OCI-LY3 (cell line): ENCODE data around the gene WWOX.

Experiments used
- H2AFZ ChIP-seq: fragments of 200-600, 300-600 bp; shearing (Covaris generic); 2 replicates; pipeline ENCODE4 v1.6.0; 2014; ENCODE audit warnings: antibody characterized with exemption, low read depth, low read length
- H3K27ac ChIP-seq: fragments of 200-600, 300-600 bp; sonication (generic); 2 replicates; pipeline ENCODE4 v1.5.1; 2014; ENCODE audit warnings: mild to moderate bottlenecking, low read length, moderate library complexity, mixed read lengths
- H3K27me3 ChIP-seq: fragments of 200-600, 300-600 bp; sonication (generic); 2 replicates; pipeline ENCODE4 v1.6.1; 2014; ENCODE audit warnings: low read depth, low read length, mixed read lengths
- H3K36me3 ChIP-seq: fragments of 200-600, 300-600 bp; sonication (generic); replicated peaks from 2 replicates; pipeline ENCODE3; 2014; ENCODE audit warnings: low read depth, low read length, mixed read lengths
- H3K4me1 ChIP-seq: fragments of 300-600, 200-600 bp; sonication (generic); 2 replicates; pipeline ENCODE4 v1.6.1; 2014; ENCODE audit warnings: low read length, mixed read lengths
- H3K4me2 ChIP-seq: fragments of 200-600, 300-600 bp; sonication (generic); 2 replicates; pipeline ENCODE4 v1.6.1; 2014; ENCODE audit warnings: low read length, mixed read lengths
- H3K4me3 ChIP-seq: fragments of 300-600, 200-600 bp; sonication (generic); 2 replicates; pipeline ENCODE4 v1.5.1; 2014; ENCODE audit warnings: antibody characterized with exemption, mild to moderate bottlenecking, low read length, moderate library complexity
- H3K79me2 ChIP-seq: fragments of 300-600, 200-600 bp; shearing (Covaris generic); 2 replicates; pipeline ENCODE4 v1.6.1; 2014; ENCODE audit warnings: mild to moderate bottlenecking, low read length, mixed read lengths
- H3K9ac ChIP-seq: fragments of 300-600, 200-600 bp; shearing (Covaris generic); 2 replicates; pipeline ENCODE4 v1.6.0; 2014; ENCODE audit warnings: mild to moderate bottlenecking, low read length, moderate library complexity
- H3K9me3 ChIP-seq: fragments of 200-600, 300-600 bp; shearing (Covaris generic); 2 replicates; pipeline ENCODE4 v1.6.1; 2014; ENCODE audit warnings: low read length, mixed read lengths; ENCODE audit not compliant: insufficient read depth
- H4K20me1 ChIP-seq: fragments of 200-600, 300-600 bp; sonication (generic); 2 replicates; pipeline ENCODE4 v1.6.1; 2016; ENCODE audit warnings: low read length, mixed read lengths; ENCODE audit not compliant: insufficient read depth
- CTCF ChIP-seq: fragments of 200-600, 300-600 bp; sonication (generic); IDR thresholded peaks from 2 replicates; pipeline ENCODE4 v1.5.1; 2014; ENCODE audit warnings: antibody characterized with exemption, low read length, low read depth
- EZH2phosphoT487 ChIP-seq: fragments of 200-600 bp; shearing (Covaris generic); IDR thresholded peaks from 2 replicates; pipeline ENCODE4 v1.6.1; 2018; ENCODE audit warnings: antibody characterized with exemption, mixed run types, low read depth

WWOX gene

GRCh38 chr16:78955206-78955605 is 855.8 kb downstream of the WWOX start:
- TF ChIP-seq EZH2phosphoT487 (no peak), CTCF (no peak)
- Histone ChIP-seq H3K27me3 (peaks cover 17% of the 10 kb centered on the region; the same call in 1 of the 2 replicates), H4K20me1 (no peaks in the 10 kb centered on the region), H3K4me1 (peaks cover 21% of the 10 kb centered on the region), H2AFZ (no peak overlapping the region), H3K4me2 (no peak overlapping the region), H3K79me2 (no peaks in the 10 kb centered on the region), H3K9ac (no peak overlapping the region), H3K9me3 (peaks cover 8% of the 10 kb centered on the region; the same call in 1 of the 2 replicates), H3K27ac (no peak overlapping the region), H3K4me3 (no peak overlapping the region), H3K36me3 (peaks cover 10% of the 10 kb centered on the region)

GRCh38 chr16:78956859-78957258 is 857.4 kb downstream of the WWOX start:
- H3K4me1 ChIP-seq = peaks cover 37% of the 10 kb centered on the region

GRCh38 chr16:78957317-78958100 is 858.1 kb downstream of the WWOX start:
- H3K4me1 ChIP-seq = peaks cover 43% of the 10 kb centered on the region
- TF ChIP-seq CTCF (no peak), EZH2phosphoT487 (no peak)
- peaks cover 18% of the 10 kb centered on the region for H3K36me3 ChIP-seq
- H3K27me3 ChIP-seq = peaks cover 22% of the 10 kb centered on the region; the same call in 1 of the 2 replicates
- no peaks in the 10 kb centered on the region for H4K20me1 ChIP-seq
- H3K4me3 ChIP-seq = peak overlapping the region; percentile 51
- H3K27ac ChIP-seq = peak overlapping the region; percentile 40
- no peaks in the 10 kb centered on the region for H3K79me2 ChIP-seq
- H3K9me3 ChIP-seq = peaks cover 13% of the 10 kb centered on the region; the same call in 1 of the 2 replicates
- H3K9ac ChIP-seq = peak overlapping the region; percentile 4; the same call in 1 of the 2 replicates
- peak overlapping the region; percentile 72; the same call in 1 of the 2 replicates for H2AFZ ChIP-seq
- H3K4me2 ChIP-seq = peak overlapping the region; percentile 72

More at GRCh38 chr16:78956859-78957258, 857.4 kb downstream of the WWOX start:
- peaks cover 18% of the 10 kb centered on the region for H3K36me3 ChIP-seq
- H3K27me3 ChIP-seq = peaks cover 22% of the 10 kb centered on the region; the same call in 1 of the 2 replicates
- TF ChIP-seq CTCF (no peak), EZH2phosphoT487 (no peak)
- H2AFZ ChIP-seq = no peak overlapping the region
- no peaks in the 10 kb centered on the region for H4K20me1 ChIP-seq
- no peak overlapping the region for H3K9ac ChIP-seq
- no peak overlapping the region for H3K4me2 ChIP-seq
- peaks cover 13% of the 10 kb centered on the region; the same call in 1 of the 2 replicates for H3K9me3 ChIP-seq
- H3K4me3 ChIP-seq = no peak overlapping the region
- H3K27ac ChIP-seq = no peak overlapping the region
- H3K79me2 ChIP-seq = no peaks in the 10 kb centered on the region

- Histone ChIP-seq H3K9me3 (peaks cover 13% of the 10 kb centered on the region; the same call in 1 of the 2 replicates), H3K9ac (peak overlapping the region; percentile 28; the same call in 1 of the 2 replicates), H4K20me1 (no peaks in the 10 kb centered on the region), H3K27me3 (peaks cover 17% of the 10 kb centered on the region; the same call in 1 of the 2 replicates), H3K4me3 (peak overlapping the region; percentile 63), H2AFZ (no peak overlapping the region), H3K27ac (peak overlapping the region; percentile 94), H3K79me2 (no peaks in the 10 kb centered on the region), H3K4me1 (peaks cover 61% of the 10 kb centered on the region), H3K36me3 (peaks cover 18% of the 10 kb centered on the region), H3K4me2 (peak overlapping the region; percentile 92)
- no peak for TF ChIP-seq EZH2phosphoT487
- no peak for TF ChIP-seq CTCF
Measured at GRCh38 chr16:78961464-78961863, 862.0 kb downstream of the WWOX start.
